ENCODE measurements around the gene POMGNT2.

POMGNT2 gene

GRCh38 chr3:43034200-43034599, 71.7 kb downstream of the POMGNT2 start:
- no peak overlapping the region for H3K4me3 Mint-ChIP-seq
- no peaks in the 10 kb centered on the region for H3K4me1 Mint-ChIP-seq (ENCODE audit: low read depth)
- no peaks in the 10 kb centered on the region for H3K27me3 Mint-ChIP-seq (ENCODE audit: low read depth)
- no peaks in the 10 kb centered on the region for H3K36me3 Mint-ChIP-seq (ENCODE audit: low read depth)
- H3K9me3 Mint-ChIP-seq: no peaks in the 10 kb centered on the region
- H3K27ac Mint-ChIP-seq: no peak overlapping the region

- no peaks in the 10 kb centered on the region for H3K4me1 Mint-ChIP-seq (ENCODE audit: low read depth)
- H3K36me3 Mint-ChIP-seq (ENCODE audit: low read depth): no peaks in the 10 kb centered on the region
- H3K27me3 Mint-ChIP-seq (ENCODE audit: low read depth): no peaks in the 10 kb centered on the region
- H3K9me3 Mint-ChIP-seq: no peaks in the 10 kb centered on the region
- no peak overlapping the region for H3K4me3 Mint-ChIP-seq
- no peak overlapping the region for H3K27ac Mint-ChIP-seq
These were observed 72.9 kb downstream of the POMGNT2 start for GRCh38 chr3:43032646-43033628.

- H3K27me3 Mint-ChIP-seq (ENCODE audit: low read depth): no peaks in the 10 kb centered on the region
- no peaks in the 10 kb centered on the region for H3K4me1 Mint-ChIP-seq (ENCODE audit: low read depth)
- no peaks in the 10 kb centered on the region for H3K9me3 Mint-ChIP-seq
- H3K36me3 Mint-ChIP-seq (ENCODE audit: low read depth): no peaks in the 10 kb centered on the region
- no peak overlapping the region for H3K27ac Mint-ChIP-seq
- H3K4me3 Mint-ChIP-seq: no peak overlapping the region
These were observed 73.9 kb downstream of the POMGNT2 start for GRCh38 chr3:43031889-43032545.

- Mint-ChIP-seq H3K27ac (no peak overlapping the region), H3K4me3 (no peak overlapping the region), H3K9me3 (no peaks in the 10 kb centered on the region), H3K4me1 (ENCODE audit: low read depth) (no peaks in the 10 kb centered on the region), H3K36me3 (ENCODE audit: low read depth) (no peaks in the 10 kb centered on the region), H3K27me3 (ENCODE audit: low read depth) (peaks cover under 1% of the 10 kb centered on the region)
These were observed 74.4 kb downstream of the POMGNT2 start for GRCh38 chr3:43031485-43031884.

- Mint-ChIP-seq H3K27ac (no peak overlapping the region), H3K4me1 (ENCODE audit: low read depth) (no peaks in the 10 kb centered on the region), H3K27me3 (ENCODE audit: low read depth) (peaks cover 3% of the 10 kb centered on the region), H3K9me3 (no peaks in the 10 kb centered on the region), H3K36me3 (ENCODE audit: low read depth) (no peaks in the 10 kb centered on the region), H3K4me3 (no peak overlapping the region)
These were observed 75.5 kb downstream of the POMGNT2 start for GRCh38 chr3:43030162-43030935.
